ENCODE measurements around the gene OST4.

OST4 gene

DNA sequence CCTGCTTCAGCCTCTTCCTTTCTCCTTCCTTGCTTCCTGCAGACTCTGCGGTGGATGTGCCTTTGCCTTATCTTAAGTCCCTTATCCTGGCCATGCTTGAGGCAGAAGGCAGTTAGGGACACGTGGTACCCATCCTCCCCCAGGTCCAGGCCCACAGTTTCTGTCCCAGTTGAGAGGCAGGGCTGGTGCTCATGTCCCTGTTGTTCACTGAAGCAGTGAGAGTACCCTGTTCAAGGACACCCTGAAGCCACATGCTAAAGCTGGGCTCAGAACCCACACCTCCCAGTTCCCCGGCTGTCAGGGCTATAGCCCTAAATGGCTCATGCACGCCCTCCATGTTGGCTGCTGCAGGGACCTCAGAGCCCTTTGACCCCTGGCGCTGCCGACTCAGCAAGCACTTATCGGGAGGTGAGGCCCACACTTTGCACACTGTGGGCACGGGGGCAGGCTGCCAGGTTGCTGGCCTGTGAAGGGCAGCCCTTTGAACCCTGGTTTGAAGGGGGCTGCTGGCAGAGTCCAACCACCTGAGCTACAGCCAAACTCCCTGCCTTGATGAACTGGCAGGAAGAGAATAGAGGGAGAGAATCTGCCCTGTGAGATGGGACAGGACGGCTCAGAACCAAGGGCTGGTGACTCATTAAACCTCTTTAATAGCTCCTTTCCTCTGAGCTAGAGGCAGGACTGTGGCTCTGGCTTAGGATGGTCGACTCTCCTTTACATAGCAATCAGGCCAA, 21.4 kb upstream of the OST4 start:
- DNase-seq: no peak

DNA sequence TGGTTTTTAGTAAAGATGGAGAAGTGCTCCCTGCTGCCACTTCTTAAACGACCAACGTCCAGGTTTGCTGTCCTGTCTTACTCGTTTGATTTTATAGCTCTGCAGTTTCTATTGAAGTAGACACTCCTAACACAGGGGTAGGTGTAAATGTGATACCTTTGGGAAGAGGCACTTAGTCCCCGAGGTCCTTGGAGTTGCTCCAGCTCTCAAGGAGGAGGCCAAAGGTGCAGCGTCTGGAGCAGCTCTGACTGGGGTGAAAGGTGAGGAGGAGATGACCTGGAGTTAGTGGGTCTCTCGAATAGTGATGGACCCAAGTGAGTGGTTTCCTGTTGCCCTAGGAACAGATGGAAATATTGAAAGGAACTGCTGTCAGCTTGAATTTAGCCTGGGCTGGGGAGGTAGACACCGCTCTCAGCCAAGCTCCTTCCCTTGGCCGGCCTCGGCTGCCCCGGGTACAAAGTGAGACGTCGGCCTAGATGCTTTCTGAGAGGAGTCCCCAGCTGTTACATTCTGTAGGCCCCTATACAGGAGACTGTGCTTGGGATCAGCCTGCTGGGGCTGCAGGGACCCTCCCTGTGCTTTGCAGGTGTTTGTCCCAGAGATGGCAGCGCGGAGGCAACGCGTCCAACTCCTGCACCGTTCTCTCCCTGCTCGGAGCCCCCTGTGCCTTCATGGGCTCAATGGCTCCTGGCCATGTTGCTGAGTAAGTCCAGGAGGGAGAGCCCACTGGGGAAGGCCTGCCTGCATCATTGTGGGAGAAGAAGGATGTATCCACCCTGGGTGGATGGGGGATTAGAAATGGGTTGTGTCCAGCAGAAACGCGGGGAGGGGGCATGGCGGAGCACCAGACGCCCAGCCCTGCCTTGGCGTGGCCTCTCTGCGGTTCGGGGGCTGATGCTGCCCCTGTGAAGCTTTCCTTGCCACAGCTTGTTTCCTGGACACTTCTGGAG, 20.6 kb upstream of the OST4 start:
- DNase-seq: no peak

- DNase-seq: no peak
Measured at GRCh38 chr2:27089111-27089954, 17.9 kb upstream of the OST4 start.

- DNase-seq: no peak
Measured at GRCh38 chr2:27088634-27089033, 17.2 kb upstream of the OST4 start.

GRCh38 chr2:27087823-27088410, 16.5 kb upstream of the OST4 start:
- no peak for DNase-seq

DNA sequence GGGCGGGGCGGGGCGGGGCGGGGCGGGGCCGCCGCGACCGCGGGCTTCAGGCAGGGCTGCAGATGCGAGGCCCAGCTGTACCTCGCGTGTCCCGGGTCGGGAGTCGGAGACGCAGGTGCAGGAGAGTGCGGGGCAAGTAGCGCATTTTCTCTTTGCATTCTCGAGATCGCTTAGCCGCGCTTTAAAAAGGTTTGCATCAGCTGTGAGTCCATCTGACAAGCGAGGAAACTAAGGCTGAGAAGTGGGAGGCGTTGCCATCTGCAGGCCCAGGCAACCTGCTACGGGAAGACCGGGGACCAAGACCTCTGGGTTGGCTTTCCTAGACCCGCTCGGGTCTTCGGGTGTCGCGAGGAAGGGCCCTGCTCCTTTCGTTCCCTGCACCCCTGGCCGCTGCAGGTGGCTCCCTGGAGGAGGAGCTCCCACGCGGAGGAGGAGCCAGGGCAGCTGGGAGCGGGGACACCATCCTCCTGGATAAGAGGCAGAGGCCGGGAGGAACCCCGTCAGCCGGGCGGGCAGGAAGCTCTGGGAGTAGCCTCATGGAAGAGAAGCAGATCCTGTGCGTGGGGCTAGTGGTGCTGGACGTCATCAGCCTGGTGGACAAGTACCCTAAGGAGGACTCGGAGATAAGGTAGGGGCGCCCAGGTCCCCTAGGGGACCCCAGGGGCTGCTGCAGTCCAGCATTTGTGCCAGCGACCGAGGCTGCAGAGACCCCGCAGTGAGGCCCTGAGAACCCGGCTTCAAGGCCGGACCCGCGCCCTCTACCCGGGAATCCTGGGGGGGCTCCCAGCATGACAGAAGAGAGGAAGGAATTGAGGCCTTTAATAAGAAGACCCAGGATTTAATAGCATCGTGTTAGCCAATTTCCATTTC, 15.5 kb upstream of the OST4 start, which contains the start of gene KHK:
TSS of gene KHK (plus strand) at position 49 of the 870 bp plus-strand sequence. CDS start at position 537, 488 bp downstream.
- no peak for DNase-seq

GRCh38 chr2:27086090-27086723, 14.8 kb upstream of the OST4 start:
- peak; percentile 70 for DNase-seq

DNA sequence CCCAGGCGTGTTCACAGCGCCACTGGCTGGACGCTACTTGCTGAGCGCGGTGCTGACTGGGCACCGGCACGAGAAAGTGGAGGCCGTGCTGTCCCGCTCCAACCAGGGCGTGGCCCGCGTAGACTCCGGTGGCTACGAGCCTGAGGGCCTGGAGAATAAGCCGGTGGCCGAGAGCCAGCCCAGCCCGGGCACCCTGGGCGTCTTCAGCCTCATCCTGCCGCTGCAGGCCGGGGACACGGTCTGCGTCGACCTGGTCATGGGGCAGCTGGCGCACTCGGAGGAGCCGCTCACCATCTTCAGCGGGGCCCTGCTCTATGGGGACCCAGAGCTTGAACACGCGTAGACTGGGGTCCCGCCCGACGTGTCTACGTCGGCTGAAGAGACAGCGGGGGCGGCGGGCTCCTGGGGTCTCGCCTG, 14.2 kb upstream of the OST4 start:
- DNase-seq: no peak

DNA sequence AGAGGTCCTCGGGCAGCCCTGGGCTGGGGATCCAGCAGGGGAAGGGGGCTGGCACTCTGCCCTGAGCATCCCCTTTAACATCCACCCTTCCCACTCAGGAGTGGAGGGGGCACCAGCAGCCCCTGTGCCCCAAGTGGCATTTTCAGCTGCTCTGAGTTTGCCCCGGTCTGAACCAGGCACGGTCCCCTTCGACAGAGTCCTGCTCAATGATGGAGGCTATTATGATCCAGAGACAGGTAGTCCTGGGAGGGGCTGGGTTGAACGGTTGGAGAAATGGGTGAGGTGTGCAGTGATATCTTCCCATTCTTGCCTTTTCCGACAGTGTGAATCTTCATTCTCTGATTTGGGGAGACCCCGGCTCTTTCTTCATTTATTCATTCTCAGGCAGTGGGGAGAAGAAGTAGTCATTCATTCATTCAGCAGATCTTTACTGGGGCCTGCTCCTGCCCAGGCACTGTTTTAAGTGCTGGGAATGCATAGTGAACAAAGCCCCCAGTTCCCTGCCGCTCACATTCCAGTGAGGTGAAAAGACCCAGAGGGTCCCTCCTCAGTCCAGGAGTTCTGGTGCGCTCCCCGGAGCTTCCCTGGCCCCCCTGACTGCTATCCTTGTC, 13.7 kb upstream of the OST4 start:
- no peak for DNase-seq

DNA sequence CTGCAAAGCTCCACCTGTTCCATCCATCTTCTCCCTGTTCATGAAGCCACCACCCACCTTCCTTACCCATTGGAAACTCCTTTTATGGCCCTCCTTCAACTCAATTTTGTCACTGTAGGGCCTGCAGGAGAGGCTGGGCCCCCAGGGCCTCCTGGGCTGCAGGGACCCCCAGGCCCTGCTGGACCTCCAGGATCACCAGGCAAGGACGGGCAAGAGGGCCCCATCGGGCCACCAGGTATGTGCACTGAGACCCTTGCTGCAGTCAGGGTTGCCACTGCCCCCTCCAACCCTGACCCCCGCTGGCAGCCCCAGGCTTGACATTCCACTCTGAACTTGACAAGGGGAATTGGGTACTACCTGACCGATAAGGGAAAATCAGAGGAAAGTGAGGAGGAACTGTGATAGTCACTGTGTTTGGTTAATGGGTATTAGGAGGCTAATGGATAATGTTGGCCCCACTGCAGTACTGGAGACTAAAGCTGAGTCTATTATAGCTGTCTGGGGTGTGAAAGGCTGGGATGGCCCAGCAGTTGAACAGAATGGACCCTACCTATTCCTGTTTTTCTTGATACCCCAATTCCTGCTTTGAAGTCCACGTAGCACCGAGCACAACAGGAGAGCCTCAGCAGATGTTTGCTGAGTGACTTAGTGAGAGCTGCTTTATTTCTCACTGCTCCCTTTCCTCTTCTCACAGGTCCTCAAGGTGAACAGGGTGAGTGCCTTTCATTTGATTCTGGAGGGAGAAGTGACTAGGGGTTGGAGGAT, 13.0 kb upstream of the OST4 start:
- no peak for DNase-seq

GRCh38 chr2:27083410-27084296, 12.2 kb upstream of the OST4 start:
- no peak for DNase-seq

GRCh38 chr2:27082773-27083409, 11.4 kb upstream of the OST4 start:
- DNase-seq: no peak

DNA sequence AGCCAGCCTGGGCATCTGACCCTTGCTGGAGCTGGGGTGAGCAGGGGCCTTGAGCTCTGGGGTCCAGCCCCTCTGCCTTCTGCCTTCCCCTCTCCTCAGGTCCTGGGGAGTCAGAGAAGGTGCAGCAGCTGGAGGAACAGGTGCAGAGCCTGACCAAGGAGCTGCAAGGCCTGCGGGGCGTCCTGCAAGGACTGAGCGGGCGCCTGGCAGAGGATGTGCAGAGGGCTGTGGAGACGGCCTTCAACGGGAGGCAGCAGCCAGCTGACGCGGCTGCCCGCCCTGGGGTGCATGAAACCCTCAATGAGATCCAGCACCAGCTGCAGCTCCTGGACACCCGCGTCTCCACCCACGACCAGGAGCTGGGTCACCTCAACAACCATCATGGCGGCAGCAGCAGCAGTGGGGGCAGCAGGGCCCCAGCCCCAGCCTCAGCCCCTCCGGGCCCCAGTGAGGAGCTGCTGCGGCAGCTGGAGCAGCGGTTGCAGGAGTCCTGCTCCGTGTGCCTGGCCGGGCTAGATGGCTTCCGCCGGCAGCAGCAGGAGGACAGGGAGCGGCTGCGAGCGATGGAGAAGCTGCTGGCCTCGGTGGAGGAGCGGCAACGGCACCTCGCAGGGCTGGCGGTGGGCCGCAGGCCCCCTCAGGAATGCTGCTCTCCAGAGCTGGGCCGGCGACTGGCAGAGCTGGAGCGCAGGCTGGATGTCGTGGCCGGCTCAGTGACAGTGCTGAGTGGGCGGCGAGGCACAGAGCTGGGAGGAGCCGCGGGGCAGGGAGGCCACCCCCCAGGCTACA, 10.7 kb upstream of the OST4 start:
- DNase-seq: no peak

- DNase-seq: no peak
Measured at GRCh38 chr2:27080603-27080936, 9.1 kb upstream of the OST4 start.

DNA sequence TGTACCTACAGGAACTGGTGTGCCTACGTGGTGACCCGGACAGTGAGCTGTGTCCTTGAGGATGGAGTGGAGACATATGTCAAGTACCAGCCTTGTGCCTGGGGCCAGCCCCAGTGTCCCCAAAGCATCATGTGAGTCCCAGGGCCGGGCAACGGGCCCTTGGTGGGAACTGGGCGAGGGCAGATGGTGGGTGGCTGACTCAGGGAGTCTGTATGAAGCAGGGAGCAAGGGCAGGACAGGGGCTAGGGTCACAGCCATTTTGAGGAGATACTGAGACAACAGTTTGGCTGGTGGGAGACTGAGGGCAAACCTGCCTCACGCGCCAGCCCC, 8.7 kb upstream of the OST4 start:
- no peak for DNase-seq

GRCh38 chr2:27079233-27080139, 8.0 kb upstream of the OST4 start:
- no peak for DNase-seq
